Astrocyte (in vitro differentiated cells and primary cell): ENCODE measurements around the gene NUBP2. TPM values are rescaled to one million over a fixed set of nuclear protein-coding genes. Genes with fewer than 3 reads are reported as not detected.

Source experiments
- DNase-seq: peaks from one replicate; pipeline ENCODE4 v3.0.0-alpha.2; 2010; ENCODE audit warnings: low read depth
- FAIRE-seq: peaks from 2 replicates; lab custom pipeline; 2011; peaks lifted over from hg19 to GRCh38; lab: Jason Lieb, UNC
- H2AFZ ChIP-seq: 2 replicates; pipeline ENCODE4 v1.6.0; 2012; ENCODE audit warnings: low read depth, low read length, inconsistent platforms
- H3K27ac ChIP-seq: 2 replicates; pipeline ENCODE4 v1.5.1; 2011; ENCODE audit warnings: low read depth, low read length, inconsistent platforms
- H3K27me3 ChIP-seq: 2 replicates; pipeline ENCODE4 v1.6.0; 2011; ENCODE audit warnings: low read length, inconsistent platforms; ENCODE audit not compliant: insufficient read depth
- H3K36me3 ChIP-seq: 2 replicates; pipeline ENCODE4 v1.5.1; 2011; ENCODE audit warnings: low read length, inconsistent platforms; ENCODE audit not compliant: insufficient read depth
- H3K4me1 ChIP-seq: 2 replicates; pipeline ENCODE4 v1.5.1; 2011; ENCODE audit warnings: low read length, inconsistent platforms; ENCODE audit not compliant: insufficient read depth
- H3K4me2 ChIP-seq: 2 replicates; pipeline ENCODE4 v1.6.0; 2012; ENCODE audit warnings: low read length, inconsistent platforms
- H3K4me3 ChIP-seq: 2 replicates; pipeline ENCODE4 v1.5.1; 2011; ENCODE audit warnings: low read depth, mild to moderate bottlenecking, low read length, inconsistent platforms; ENCODE audit not compliant: insufficient read depth
- H3K79me2 ChIP-seq: 2 replicates; pipeline ENCODE4 v1.6.0; 2012; ENCODE audit warnings: mild to moderate bottlenecking, low read length, inconsistent platforms; ENCODE audit not compliant: insufficient read depth
- H3K9ac ChIP-seq: 2 replicates; pipeline ENCODE4 v1.6.0; 2012; ENCODE audit warnings: mild to moderate bottlenecking, low read length, inconsistent platforms
- H3K9me3 ChIP-seq: 2 replicates; pipeline ENCODE4 v1.5.1; 2012; ENCODE audit warnings: low read depth, mild to moderate bottlenecking, low read length, inconsistent platforms; ENCODE audit not compliant: insufficient read depth
- H4K20me1 ChIP-seq: 2 replicates; pipeline ENCODE4 v1.6.0; 2012; ENCODE audit warnings: low read length, inconsistent platforms; ENCODE audit not compliant: insufficient read depth
- H3K27ac Mint-ChIP-seq: one replicate; pipeline ENCODE4 v1.8.0; 2021; ENCODE audit warnings: mild to moderate bottlenecking, mixed read lengths; ENCODE audit not compliant: unreplicated experiment
- H3K27me3 Mint-ChIP-seq: one replicate; pipeline ENCODE4 v1.8.0; 2021; ENCODE audit warnings: low read depth, mixed read lengths; ENCODE audit not compliant: unreplicated experiment
- H3K36me3 Mint-ChIP-seq: one replicate; pipeline ENCODE4 v1.8.0; 2021; ENCODE audit warnings: low read depth, mixed read lengths; ENCODE audit not compliant: unreplicated experiment
- H3K4me1 Mint-ChIP-seq: one replicate; pipeline ENCODE4 v1.8.0; 2021; ENCODE audit warnings: low read depth, mixed read lengths; ENCODE audit not compliant: unreplicated experiment
- H3K4me3 Mint-ChIP-seq: one replicate; pipeline ENCODE4 v1.8.0; 2021; ENCODE audit warnings: mild to moderate bottlenecking, moderate library complexity, mixed read lengths; ENCODE audit not compliant: unreplicated experiment
- H3K9me3 Mint-ChIP-seq: one replicate; pipeline ENCODE4 v1.8.0; 2021; ENCODE audit warnings: mild to moderate bottlenecking, mixed read lengths; ENCODE audit not compliant: unreplicated experiment
- EZH2 ChIP-seq: IDR thresholded peaks from 2 replicates; pipeline ENCODE4 v1.6.1; 2012; ENCODE audit warnings: mild to moderate bottlenecking, low read length, inconsistent platforms; ENCODE audit not compliant: insufficient read depth
- total RNA-seq: library from RNA; stranded (reverse); gene quantifications from 2 replicates; pipeline ENCODE4 v1.2.1, GENCODE V29; 2021
- TF ChIP-seq, protein P1 (sequence below): IDR thresholded peaks from 2 replicates; pipeline ENCODE4 v1.5.1; 2011; ENCODE audit warnings: low read depth, mild to moderate bottlenecking, inconsistent platforms, low read length, moderate library complexity; ENCODE audit not compliant: insufficient read depth

NUBP2 gene
- total RNA-seq, 1 donor from 2014 or later = 41.4 TPM

- H3K27me3 ChIP-seq = no peaks in the 10 kb centered on the region
- peaks cover 2% of the 10 kb centered on the region for H3K36me3 Mint-ChIP-seq
- H3K36me3 ChIP-seq = no peaks in the 10 kb centered on the region
- H3K9me3 ChIP-seq = no peaks in the 10 kb centered on the region
- no peak overlapping the region for H3K4me3 Mint-ChIP-seq
- DNase-seq (no peak), FAIRE-seq (no peak)
- H3K79me2 ChIP-seq = peaks cover 47% of the 10 kb centered on the region
- H3K9me3 Mint-ChIP-seq = no peaks in the 10 kb centered on the region
- peaks cover 45% of the 10 kb centered on the region for H4K20me1 ChIP-seq
- TF ChIP-seq, protein P1, sequence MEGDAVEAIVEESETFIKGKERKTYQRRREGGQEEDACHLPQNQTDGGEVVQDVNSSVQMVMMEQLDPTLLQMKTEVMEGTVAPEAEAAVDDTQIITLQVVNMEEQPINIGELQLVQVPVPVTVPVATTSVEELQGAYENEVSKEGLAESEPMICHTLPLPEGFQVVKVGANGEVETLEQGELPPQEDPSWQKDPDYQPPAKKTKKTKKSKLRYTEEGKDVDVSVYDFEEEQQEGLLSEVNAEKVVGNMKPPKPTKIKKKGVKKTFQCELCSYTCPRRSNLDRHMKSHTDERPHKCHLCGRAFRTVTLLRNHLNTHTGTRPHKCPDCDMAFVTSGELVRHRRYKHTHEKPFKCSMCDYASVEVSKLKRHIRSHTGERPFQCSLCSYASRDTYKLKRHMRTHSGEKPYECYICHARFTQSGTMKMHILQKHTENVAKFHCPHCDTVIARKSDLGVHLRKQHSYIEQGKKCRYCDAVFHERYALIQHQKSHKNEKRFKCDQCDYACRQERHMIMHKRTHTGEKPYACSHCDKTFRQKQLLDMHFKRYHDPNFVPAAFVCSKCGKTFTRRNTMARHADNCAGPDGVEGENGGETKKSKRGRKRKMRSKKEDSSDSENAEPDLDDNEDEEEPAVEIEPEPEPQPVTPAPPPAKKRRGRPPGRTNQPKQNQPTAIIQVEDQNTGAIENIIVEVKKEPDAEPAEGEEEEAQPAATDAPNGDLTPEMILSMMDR = no peak
- no peak for TF ChIP-seq EZH2
- no peak overlapping the region for H3K4me2 ChIP-seq
- no peak overlapping the region for H3K27ac Mint-ChIP-seq
- H3K27ac ChIP-seq = no peak overlapping the region
- H3K4me3 ChIP-seq = no peak overlapping the region
- H3K9ac ChIP-seq = no peak overlapping the region
- peaks cover 9% of the 10 kb centered on the region for H3K4me1 Mint-ChIP-seq
- H3K4me1 ChIP-seq = peaks cover 16% of the 10 kb centered on the region
- H3K27me3 Mint-ChIP-seq = no peaks in the 10 kb centered on the region
- H2AFZ ChIP-seq = no peak overlapping the region
These were observed 3.5 kb upstream of the NUBP2 start for GRCh38 chr16:1779234-1779701.

- Histone ChIP-seq H3K4me3 (no peak overlapping the region), H2AFZ (no peak overlapping the region), H3K27ac (no peak overlapping the region), H3K9me3 (no peaks in the 10 kb centered on the region), H4K20me1 (peaks cover 38% of the 10 kb centered on the region), H3K27me3 (no peaks in the 10 kb centered on the region), H3K79me2 (peaks cover 47% of the 10 kb centered on the region), H3K4me1 (peaks cover 12% of the 10 kb centered on the region), H3K9ac (no peak overlapping the region), H3K36me3 (peaks cover under 1% of the 10 kb centered on the region), H3K4me2 (no peak overlapping the region)
- Mint-ChIP-seq H3K9me3 (no peaks in the 10 kb centered on the region), H3K4me3 (peak overlapping the region; percentile 94), H3K4me1 (peaks cover 9% of the 10 kb centered on the region), H3K27ac (peak overlapping the region; percentile 95), H3K27me3 (no peaks in the 10 kb centered on the region), H3K36me3 (peaks cover 2% of the 10 kb centered on the region)
- DNase-seq = no peak
- FAIRE-seq = no peak
- TF ChIP-seq EZH2 = no peak
- TF ChIP-seq, protein P1 = no peak
These were observed 2.8 kb upstream of the NUBP2 start for GRCh38 chr16:1779741-1780676.
